Tibial nerve (tissue), 4 donors: Measurements from ENCODE around the gene NCAPD3.

Source experiments
- EP300 ChIP-seq, 2 donors: sonication (generic); formaldehyde crosslinking; IDR thresholded peaks; one replicate each; pipeline ENCODE4 v1.6.1; 2017; ENCODE audit warnings: antibody characterized with exemption in 2 of 2, mild to moderate bottlenecking in 1 of 2
- POLR2A ChIP-seq, 2 donors: fragments of 450-650 bp; IDR thresholded peaks; one replicate each; pipeline ENCODE4 v1.6.1; 2017; ENCODE audit warnings: antibody characterized with exemption in 2 of 2, mild to moderate bottlenecking in 2 of 2, moderate library complexity in 2 of 2
- TF ChIP-seq, protein P1 (sequence below), 5 experiments: fragments of 200-600 bp in 3 of 5; fragments of 450-650 bp in 2 of 5; sonication (generic) in 3 of 5; IDR thresholded peaks; one replicate each; pipeline ENCODE4 v1.5.1; 2016 to 2019; ENCODE audit warnings: antibody characterized with exemption in 5 of 5, mild to moderate bottlenecking in 3 of 5, moderate library complexity in 2 of 5

DNA sequence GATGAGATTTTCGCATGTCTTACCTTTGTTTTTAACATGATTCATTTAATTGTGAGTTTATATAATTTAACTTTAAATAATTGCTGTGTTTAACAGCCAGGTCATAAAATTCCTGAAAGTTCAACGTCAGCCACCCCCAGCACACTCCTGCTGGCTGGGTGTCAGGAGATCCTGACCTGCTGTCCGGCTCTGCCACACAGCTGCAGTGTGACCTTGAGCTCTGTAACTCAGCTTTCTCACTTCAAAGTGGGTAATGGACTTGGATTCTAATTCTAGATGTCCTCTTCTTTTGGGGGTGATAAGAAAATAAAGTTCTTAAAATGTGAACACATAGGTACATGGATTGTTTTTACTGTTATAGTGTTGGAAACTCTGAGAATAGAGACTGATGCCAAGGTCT lies 11.6 kb upstream of the NCAPD3 start:
- TF ChIP-seq POLR2A (IDR thresholded peaks at IDR 0.05) (no peak), EP300 (IDR thresholded peaks at IDR 0.05) (no peak)
- TF ChIP-seq, protein P1, sequence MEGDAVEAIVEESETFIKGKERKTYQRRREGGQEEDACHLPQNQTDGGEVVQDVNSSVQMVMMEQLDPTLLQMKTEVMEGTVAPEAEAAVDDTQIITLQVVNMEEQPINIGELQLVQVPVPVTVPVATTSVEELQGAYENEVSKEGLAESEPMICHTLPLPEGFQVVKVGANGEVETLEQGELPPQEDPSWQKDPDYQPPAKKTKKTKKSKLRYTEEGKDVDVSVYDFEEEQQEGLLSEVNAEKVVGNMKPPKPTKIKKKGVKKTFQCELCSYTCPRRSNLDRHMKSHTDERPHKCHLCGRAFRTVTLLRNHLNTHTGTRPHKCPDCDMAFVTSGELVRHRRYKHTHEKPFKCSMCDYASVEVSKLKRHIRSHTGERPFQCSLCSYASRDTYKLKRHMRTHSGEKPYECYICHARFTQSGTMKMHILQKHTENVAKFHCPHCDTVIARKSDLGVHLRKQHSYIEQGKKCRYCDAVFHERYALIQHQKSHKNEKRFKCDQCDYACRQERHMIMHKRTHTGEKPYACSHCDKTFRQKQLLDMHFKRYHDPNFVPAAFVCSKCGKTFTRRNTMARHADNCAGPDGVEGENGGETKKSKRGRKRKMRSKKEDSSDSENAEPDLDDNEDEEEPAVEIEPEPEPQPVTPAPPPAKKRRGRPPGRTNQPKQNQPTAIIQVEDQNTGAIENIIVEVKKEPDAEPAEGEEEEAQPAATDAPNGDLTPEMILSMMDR (IDR thresholded peaks at IDR 0.05): no peak
